GF-D8 (cell line): ENCODE results near the gene CDH4.

Source experiments
- DNase-seq: peaks from one replicate; lab custom pipeline; 2025; lab: John Stamatoyannopoulos, UW

CDH4 gene

DNA sequence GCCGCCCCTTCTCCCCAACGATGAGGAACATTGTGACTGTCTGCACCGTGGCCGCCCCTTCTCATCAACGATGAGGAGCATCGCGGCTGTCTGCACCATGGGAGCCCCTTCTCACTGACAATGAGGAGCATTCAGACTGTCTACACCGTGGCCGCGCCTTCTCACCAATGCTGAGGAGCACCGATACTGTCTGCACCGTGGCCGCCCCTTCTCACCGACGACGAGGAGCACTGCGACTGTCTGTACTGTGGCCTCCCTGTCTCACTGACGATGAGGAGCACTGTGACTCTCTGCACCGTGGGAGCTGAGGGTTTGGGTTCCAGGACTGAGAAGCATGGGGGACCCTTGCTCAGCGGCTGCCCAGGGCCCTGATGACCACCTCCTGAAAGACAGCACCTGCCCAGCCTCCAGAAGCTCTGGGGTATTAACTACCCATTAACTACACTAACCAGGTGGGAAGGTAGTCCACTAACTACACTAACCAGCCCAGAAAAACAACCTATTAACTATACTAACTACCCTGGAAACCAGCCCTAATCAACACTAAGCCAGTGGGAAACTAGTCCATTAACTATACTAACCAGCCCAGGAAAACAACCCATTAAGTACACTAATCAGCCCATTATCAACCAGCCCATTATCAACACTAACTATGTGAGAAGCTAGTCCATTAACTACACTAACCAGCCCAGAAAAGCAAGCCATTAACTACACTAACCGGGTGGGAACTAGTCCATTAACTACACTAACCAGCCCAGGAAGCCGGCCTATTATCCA, 696.7 kb downstream of the CDH4 start:
- DNase-seq, result no peak

DNA sequence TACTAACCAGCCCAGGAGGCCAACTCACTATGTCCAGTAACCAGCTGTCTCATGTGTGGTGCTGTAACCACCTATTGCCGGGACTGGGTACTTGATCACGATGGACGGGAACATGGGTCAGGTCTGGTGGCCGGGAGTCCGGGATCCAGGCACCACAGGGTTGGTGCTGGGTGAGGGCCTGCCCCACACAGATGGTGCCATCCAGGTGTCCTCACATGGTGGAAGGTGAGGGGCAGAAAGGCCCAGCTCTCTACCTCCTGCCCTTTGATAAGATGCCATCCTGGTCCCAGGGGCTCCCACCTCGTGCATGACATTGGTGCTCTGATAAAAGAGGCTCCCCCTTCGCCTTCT, 697.3 kb downstream of the CDH4 start:
- DNase-seq, result no peak

DNA sequence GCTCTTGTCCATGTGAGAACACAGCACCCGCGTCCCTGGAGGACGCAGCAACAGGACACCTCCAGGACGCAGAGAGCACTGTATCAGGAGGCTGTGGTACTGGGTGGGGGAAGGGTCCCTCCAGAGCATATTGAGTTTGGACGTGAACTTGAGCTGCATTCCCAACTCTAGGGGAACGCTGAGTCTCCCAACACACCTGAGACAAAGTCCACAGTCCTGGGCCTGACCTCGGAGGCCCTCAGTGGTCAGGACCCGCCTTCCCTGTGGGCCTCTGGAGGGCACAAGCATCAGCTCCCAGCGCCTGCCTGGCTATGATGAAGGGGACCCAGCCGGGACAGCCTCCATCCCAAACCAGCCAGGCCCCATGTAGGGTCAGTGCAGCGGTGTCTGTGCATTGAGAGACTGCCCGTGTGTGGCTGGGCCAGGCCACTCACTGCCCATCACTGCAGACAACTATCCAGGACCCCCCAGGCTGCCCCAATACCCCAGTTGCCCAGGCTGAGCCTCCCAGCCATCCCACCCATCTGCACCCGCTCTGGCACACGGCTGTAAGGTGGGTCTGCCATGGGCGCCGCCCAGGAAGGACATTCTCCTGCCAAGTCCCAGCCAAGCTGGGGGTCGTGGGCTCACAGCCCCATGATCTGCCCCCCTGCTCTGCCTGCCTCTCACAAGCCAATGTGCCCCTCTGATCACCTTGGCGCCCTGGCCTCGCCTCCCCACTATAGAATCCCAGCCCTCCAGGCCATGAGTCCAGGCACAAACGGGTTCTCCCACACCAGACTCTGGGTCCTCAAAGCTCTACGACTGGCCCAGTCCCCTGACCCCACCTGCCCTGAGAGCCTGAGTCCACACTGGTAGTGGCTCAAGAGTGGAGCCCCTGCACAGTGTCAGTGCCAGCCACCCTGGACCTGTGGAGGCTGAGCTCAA, 697.9 kb downstream of the CDH4 start:
- no peak for DNase-seq

DNA sequence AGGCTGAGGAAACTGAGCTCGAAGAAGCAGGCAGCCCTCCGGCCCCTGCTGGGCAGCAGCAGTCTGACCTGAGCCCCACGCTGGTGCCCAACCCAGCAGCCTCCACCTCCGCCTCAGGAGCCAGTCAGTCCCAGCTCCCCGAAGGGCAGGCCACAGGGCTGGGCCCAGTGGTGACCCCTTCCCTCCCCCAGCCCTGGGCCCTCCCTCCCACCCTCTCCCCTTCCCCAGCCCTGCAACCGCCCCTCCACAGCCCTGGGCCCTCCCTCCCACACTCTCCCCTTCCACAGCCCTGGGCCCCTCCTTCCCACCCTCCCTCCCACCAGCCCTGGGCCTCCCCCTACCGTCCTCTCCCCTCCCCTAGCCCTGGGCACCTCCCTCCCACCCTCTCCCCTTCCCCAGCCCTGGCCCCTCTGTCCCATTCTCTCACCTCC, 698.6 kb downstream of the CDH4 start:
- no peak for DNase-seq

DNA sequence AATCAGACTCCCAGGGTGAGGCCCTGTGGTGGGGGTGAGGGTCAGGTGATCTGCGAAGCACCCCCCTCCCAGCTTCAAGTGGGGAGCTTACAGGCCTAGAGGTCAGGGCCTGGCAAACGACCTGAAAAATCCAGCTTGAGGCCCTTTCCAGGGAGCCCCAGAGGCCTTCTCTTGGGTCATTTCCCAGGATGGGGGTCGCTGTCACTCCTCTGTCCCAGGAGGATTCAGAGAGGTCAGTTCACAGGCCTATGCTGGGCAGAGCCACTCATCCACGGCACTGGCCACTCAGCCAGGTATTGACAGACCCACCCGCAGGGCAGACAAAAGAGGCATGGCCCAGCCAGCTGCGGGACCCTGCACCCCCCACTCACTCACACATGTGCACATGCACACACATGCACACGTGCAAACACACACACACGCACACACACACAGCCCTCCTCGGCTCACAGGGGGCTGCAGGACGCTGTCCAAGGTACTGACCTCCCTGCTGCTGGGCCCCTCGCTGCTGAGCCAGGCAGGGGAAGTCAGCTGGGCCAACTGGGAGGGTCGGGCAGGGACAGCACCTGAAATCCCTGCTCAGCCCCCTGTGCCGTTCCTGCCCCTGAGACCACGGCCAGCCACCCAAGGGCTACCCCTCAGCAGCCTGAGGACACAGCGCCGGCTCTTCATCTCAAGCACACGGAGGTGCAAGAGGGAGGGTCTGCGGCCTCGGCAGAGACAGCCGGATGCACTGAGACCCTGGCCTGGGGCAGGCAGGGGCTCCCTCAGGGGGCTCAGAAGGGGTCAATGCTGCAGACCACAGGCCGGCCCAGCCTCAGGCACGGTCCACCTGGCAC, 699.9 kb downstream of the CDH4 start:
- DNase-seq, result no peak

- DNase-seq, result no peak
These were observed 701.3 kb downstream of the CDH4 start for GRCh38 chr20:61953037-61954021.

- DNase-seq, result no peak
These were observed 702.4 kb downstream of the CDH4 start for GRCh38 chr20:61954276-61955021.

DNA sequence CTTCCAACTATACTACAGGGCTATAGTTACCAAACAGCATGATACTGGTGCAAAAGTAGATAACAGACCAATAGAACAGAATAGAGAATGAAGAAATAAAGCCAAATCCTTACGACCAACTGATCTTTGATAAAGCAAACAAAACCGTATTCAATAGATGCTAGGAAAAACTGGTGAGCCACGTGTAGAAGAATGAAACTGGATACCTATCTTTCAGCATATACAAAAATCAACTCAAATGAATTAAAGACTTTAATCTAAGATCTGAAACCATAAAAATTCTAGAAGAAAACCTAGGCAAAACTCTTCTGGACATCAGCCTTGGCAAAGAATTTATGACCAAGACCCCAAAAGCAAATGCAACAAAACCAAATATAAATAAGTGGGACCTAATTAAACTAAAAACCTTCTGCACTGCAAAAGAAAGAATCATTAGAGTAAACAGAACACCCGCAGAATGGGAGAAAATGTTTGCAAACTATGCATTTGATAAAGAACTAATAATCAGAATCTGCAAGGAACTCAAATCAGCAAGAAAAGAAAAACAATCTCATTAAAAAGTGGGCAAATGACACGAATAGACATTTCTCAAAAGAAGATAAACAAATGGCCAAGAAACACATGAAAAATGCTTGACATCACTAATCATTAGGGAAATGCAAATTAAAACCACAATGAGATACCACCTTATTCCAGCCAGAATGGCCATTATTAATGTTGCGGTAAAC, 703.8 kb downstream of the CDH4 start:
- DNase-seq, result no peak

GRCh38 chr20:61956396-61957342, 704.6 kb downstream of the CDH4 start:
- no peak for DNase-seq

GRCh38 chr20:61957961-61958715, 706.1 kb downstream of the CDH4 start:
- no peak for DNase-seq

DNA sequence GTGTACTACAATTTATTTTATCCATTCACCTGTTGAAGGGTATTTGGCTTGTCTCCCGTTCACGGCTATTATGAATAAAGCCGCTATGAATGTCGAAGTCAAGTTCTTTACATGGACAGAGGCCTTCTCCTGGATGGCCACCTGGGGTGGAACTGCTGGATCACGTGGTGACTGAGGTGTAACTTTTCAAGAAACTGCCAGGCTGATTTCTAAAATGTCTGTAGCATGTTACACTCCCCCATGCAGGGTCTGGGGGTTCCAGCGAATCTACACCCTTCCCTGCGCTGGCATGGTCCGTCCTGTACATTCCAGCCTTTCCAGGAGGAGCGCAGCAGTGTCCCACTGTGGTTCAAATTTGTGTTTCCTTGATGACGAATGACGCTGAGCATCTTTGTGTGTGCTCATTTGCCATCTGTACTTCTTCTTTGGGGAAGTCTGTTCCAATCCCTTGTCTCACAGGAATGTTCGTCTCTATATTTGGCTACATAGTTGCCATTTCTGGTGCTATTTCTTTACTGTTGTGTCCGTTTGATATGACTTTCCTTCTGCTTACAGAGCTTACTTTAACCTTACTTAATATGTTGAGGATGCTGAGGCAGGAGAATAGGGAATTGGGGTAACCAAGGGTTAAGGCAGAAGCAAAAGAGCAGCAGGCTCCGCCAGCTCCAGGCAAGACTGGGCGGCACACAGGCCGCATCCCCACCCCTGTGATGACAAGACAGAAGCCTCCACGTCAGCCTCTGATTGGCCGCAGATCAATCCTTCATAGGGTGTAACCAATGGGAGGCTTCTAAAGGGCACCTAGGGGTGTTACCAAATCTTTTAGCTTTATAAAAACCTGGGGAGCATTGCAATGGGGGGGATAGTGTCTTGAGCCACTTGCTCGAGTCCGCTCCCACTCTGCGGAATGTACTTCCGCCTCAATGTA, 707.0 kb downstream of the CDH4 start:
- no peak for DNase-seq

DNA sequence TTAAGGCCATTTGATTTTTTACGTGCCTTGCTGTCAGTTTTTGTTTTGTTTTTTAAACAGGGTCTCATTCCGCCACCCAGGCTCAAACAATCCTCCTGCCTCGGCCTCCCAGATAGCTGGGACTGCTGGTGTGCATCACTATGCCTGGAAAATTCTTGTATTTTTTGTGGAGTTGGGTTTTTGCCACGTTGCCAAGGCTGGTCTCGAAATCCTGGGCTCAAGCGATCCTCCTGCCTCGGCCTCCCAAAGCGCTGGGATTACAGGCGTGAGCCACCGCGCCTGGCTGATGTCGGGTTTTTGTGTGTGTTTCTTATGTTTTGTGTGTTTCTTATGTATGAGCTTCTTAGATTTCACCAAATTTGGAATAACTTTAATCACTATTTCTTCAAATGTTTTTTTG, 708.8 kb downstream of the CDH4 start:
- DNase-seq, result no peak

DNA sequence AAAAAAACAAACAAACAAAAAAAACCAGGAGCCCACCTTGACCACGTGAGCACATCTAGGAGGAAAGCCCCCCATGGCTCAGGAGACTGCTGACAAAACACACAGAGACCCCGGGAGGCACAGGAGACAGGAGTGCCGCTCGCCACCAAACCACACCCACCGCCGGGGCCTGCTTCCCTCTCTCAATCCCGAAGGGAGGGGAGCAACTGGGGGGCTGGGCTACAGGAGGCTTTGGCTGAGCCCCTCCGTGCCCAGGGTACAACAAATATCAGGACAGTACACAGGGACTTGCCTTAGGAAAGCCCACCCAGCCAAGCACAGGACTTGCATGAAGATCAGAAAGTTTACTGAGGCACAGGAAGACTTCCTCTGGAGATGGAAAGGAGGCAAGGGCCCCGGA, 711.1 kb downstream of the CDH4 start:
- DNase-seq, result no peak

GRCh38 chr20:61963885-61964674, 712.0 kb downstream of the CDH4 start:
- no peak for DNase-seq

DNA sequence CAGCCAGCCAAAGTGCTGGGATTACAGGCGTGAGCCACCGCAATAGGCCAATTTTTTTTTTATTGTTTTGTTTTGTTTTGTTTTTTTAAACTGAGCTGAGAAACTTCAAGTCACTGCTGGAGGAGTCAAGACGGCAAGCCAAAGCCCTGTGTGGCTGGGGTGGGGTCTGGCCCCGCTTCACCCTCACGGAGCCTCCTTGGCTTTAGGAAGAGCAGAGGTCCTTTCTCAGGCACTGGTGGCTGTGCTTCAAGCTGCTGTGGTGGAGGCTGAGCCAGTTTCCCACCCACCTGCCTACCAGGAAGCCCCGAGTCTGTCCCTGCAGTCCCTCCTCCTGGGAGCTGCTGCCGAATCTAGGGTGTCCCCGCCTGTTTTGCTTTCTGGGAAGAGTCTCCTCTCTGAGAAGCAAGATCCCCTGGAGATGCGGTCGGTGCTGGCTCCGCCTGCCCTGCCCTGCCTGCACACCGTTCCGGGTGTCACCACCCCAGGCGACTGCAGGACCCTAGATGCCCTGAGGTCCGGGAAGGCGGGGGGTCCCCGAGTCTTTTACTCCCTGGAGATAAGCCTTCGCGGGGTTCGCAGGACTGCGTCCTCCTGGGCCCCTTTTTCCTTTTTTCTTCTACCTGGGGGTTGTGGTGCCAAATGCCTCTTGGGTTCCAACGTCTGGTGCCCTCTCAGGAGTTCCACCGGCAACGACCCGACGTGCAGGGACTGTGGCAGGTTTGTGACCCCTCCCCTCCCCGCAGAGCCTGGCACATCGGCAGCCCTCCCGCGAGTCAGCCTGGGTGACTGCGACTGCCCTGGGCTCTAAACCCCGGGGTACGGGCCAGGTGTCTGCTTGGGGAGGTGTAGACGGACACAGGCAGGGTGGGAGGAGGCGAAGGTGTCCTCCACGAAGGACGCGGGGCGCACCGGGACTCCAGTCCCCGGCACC, 712.9 kb downstream of the CDH4 start:
- DNase-seq, result no peak
